HepG2 (cell line): ENCODE data around the gene P2RX1. TPM values are rescaled to one million over a fixed set of nuclear protein-coding genes. Genes with fewer than 3 reads are reported as not detected.

Experiments used
- ATAC-seq: fragments of 200-7000 bp; cut with Tn5 transposase; 3 replicates; pipeline ENCODE4 v1.9.1; 2020; ENCODE audit warnings: mild to moderate bottlenecking, moderate library complexity
- BruUV-seq: library from RNA; stranded (reverse); fragments of 400-500 nt; replicated peaks from 2 replicates; lab custom pipeline; 2021; lab: Mats Ljungman, UMichigan
- CTCF ChIA-PET: fragments of 300-600 bp; formaldehyde crosslinking; extraction: SDS; loops from one replicate; lab custom pipeline; 2021; ENCODE audit warnings: low total read pairs, inconsistent platforms, low intra/inter-chr PET ratio; lab: Yijun Ruan, JAX
- POLR2A ChIA-PET: fragments of 350-600 bp; sonication (Branson Sonifier 250); formaldehyde crosslinking; loops from one replicate; lab custom pipeline; 2020; ENCODE audit warnings: antibody characterized with exemption, inconsistent platforms; lab: Yijun Ruan, JAX
- DNase-seq: peaks from one replicate; pipeline ENCODE4 v3.0.0-alpha.2; 2015; ENCODE audit warnings: low spot score
- FAIRE-seq: peaks from 3 replicates; lab custom pipeline; 2011; peaks lifted over from hg19 to GRCh38; lab: Jason Lieb, UNC
- H2AFZ ChIP-seq: one replicate; pipeline ENCODE4 v1.6.1; 2011; ENCODE audit warnings: low read length, inconsistent platforms
- H3K27ac ChIP-seq: fragments of 300-600 bp; 3 replicates; pipeline ENCODE4 v1.8.0; 2011; ENCODE audit warnings: mixed run types, mild to moderate bottlenecking, mixed read lengths, low read length, inconsistent platforms; ENCODE audit not compliant: insufficient read depth; ENCODE audit errors: extremely low read length
- H3K27me3 ChIP-seq, 2 experiments: fragments of 200-600 bp in 1 of 2; 2 replicates in 1 of 2; 3 replicates in 1 of 2; pipeline versions ENCODE4 v1.6.0 to v1.8.0; 2011; ENCODE audit warnings: low read length in 2 of 2, mild to moderate bottlenecking in 2 of 2, moderate library complexity in 2 of 2, inconsistent platforms in 1 of 2; ENCODE audit not compliant: insufficient read depth in 2 of 2, control insufficient read depth in 1 of 2
- H3K36me3 ChIP-seq, 2 experiments: fragments of 200-600 bp in 1 of 2; replicated peaks in 1 of 2; 2 replicates in 1 of 2; 3 replicates in 1 of 2; pipeline versions ENCODE4 v1.5.1 to v1.8.0; 2011; ENCODE audit warnings: low read length in 2 of 2, inconsistent platforms in 1 of 2; ENCODE audit not compliant: insufficient read depth in 2 of 2, control insufficient read depth in 1 of 2
- H3K4me1 ChIP-seq: 2 replicates; pipeline ENCODE4 v1.5.1; 2012; ENCODE audit warnings: low read length, inconsistent platforms; ENCODE audit not compliant: insufficient read depth
- H3K4me2 ChIP-seq: 2 replicates; pipeline ENCODE4 v1.6.0; 2011; ENCODE audit warnings: low read depth, low read length, inconsistent platforms
- H3K4me3 ChIP-seq, 3 experiments: fragments of 200-600 bp in 1 of 3; sonication (generic), shearing (Covaris generic) in 1 of 3; replicated peaks in 1 of 3; 2 replicates each; pipeline ENCODE4 v1.5.1; 2011 to 2016; ENCODE audit warnings: low read length in 3 of 3, inconsistent platforms in 2 of 3, low read depth in 2 of 3, mild to moderate bottlenecking in 2 of 3, control low read depth in 1 of 3, mixed read lengths in 1 of 3; ENCODE audit not compliant: insufficient read depth in 1 of 3
- H3K79me2 ChIP-seq: one replicate; pipeline ENCODE4 v1.6.1; 2011; ENCODE audit warnings: low read length, inconsistent platforms; ENCODE audit not compliant: insufficient read depth
- H3K9ac ChIP-seq: 2 replicates; pipeline ENCODE4 v1.6.0; 2011; ENCODE audit warnings: mild to moderate bottlenecking, low read depth, low read length, inconsistent platforms; ENCODE audit not compliant: insufficient read depth
- H3K9me3 ChIP-seq: 2 replicates; pipeline ENCODE4 v1.5.1; 2012; ENCODE audit warnings: mild to moderate bottlenecking, low read length
- H4K20me1 ChIP-seq: 2 replicates; pipeline ENCODE4 v1.6.0; 2011; ENCODE audit warnings: inconsistent platforms, mild to moderate bottlenecking, low read length, moderate library complexity; ENCODE audit not compliant: insufficient read depth
- ZFP36L1 ChIP-seq: sonication (generic); formaldehyde crosslinking; IDR thresholded peaks from 2 replicates; pipeline ENCODE4 v1.8.0; 2022; ENCODE audit warnings: mild to moderate bottlenecking, missing genetic modification reagents, moderate library complexity
- ZNF235 ChIP-seq: sonication (generic); formaldehyde crosslinking; IDR thresholded peaks from 2 replicates; pipeline ENCODE4 v1.8.1; 2023; ENCODE audit warnings: mild to moderate bottlenecking, missing genetic modification reagents, borderline replicate concordance
- ZNF891 ChIP-seq: sonication (generic); formaldehyde crosslinking; IDR thresholded peaks from 2 replicates; pipeline ENCODE4 v1.5.0; 2020; ENCODE audit warnings: mild to moderate bottlenecking, missing genetic modification reagents
- WGBS: methylation state at CpG from one replicate; pipeline ENCODE4 v1.1.6; 2017; ENCODE audit warnings: low lambda C conversion rate; 5-methylcytosine and 5-hydroxymethylcytosine counted together
- in situ Hi-C: cut with HindIII; loops from 2 replicates; pipeline ENCODE4 v1.10.0; 2017; ENCODE audit warnings: low pct_unique_long_range_greater_than_20kb; ENCODE audit not compliant: extremely low pct_ligation_motif_present
- intact Hi-C: fragments of 100-400 bp; cut with micrococcal nuclease; formaldehyde crosslinking; loops from one replicate; pipeline ENCODE4 v1.10.0; 2022; ENCODE audit not compliant: unreplicated experiment
- polyA plus RNA-seq, 8 experiments: library from polyadenylated mRNA; depleted of rRNA in 3 of 8; stranded (reverse) in 7 of 8; unstranded in 1 of 8; fragments of >200 nt; fragmentation: Illumina TruSeq in 4 of 8; extraction: Trizol in 4 of 8; gene quantifications; 2 replicates each; pipeline versions ENCODE4 v1.2.1 to v1.2.3, GENCODE V29; 2011 to 2016; ENCODE audit warnings: low read depth in 4 of 8, missing spikeins in 1 of 8, mixed read lengths in 1 of 8; ENCODE audit not compliant: insufficient read depth in 1 of 8
- total RNA-seq, 5 experiments: library from RNA; depleted of rRNA; stranded (reverse); fragments of >200 nt; fragmentation: Illumina TruSeq; extraction: Trizol; gene quantifications; 2 replicates each; pipeline ENCODE4 v1.2.3, GENCODE V29; 2016; ENCODE audit warnings: low read depth in 1 of 5
- TF ChIP-seq, protein P1 (sequence below): sonication (generic); formaldehyde crosslinking; IDR thresholded peaks from 2 replicates; pipeline ENCODE4 v1.5.0; 2020; ENCODE audit warnings: missing genetic modification reagents
- TF ChIP-seq, protein P2 (sequence below): IDR thresholded peaks from 2 replicates; pipeline ENCODE4 v1.6.1; 2016; ENCODE audit warnings: low read depth, control low read depth
- TF ChIP-seq, protein P3 (sequence below): sonication (generic); formaldehyde crosslinking; IDR thresholded peaks from 2 replicates; pipeline ENCODE4 v1.8.1; 2023; ENCODE audit warnings: mild to moderate bottlenecking, inconsistent platforms, moderate library complexity, missing genetic modification reagents, borderline replicate concordance

P2RX1 gene
- total and polyA plus RNA-seq, 2 of the 13 experiments (the other 11 are each of a cell fraction or from before 2014, with no cell fraction given), result 0.04 to 0.50 TPM

DNA sequence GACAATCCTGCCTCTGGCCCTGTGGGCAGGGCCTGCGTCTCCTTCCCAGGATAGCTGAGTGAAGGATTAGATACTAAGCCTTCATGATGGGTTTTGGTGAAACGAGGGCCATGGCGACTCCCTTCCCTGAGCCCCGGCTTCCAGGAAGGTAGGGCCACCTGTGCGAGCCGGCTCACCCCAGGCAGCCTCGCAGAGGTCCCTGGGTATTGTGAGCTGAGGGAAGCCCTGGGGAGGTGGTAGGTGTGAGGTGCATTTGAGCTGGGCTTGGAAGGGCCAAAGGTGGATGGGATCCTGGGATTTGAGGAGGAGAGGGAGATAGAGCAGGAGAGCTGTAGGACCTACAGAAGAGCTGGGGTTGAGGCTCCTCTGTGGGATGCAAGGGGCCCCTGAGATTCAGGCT lies 6.5 kb upstream of the P2RX1 start:
- no peak overlapping the region for H3K9ac ChIP-seq
- WGBS, result 78% methylated on average over 2 of the region's 7 CpGs
- peaks cover 21% of the 10 kb centered on the region for H3K4me1 ChIP-seq
- no peaks in the 10 kb centered on the region for H4K20me1 ChIP-seq
- TF ChIP-seq, protein P1, sequence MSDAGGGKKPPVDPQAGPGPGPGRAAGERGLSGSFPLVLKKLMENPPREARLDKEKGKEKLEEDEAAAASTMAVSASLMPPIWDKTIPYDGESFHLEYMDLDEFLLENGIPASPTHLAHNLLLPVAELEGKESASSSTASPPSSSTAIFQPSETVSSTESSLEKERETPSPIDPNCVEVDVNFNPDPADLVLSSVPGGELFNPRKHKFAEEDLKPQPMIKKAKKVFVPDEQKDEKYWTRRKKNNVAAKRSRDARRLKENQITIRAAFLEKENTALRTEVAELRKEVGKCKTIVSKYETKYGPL (CRISPR knock-in tag), result no peak
- TF ChIP-seq ZNF891 (CRISPR knock-in tag), result no peak
- TF ChIP-seq, protein P2, sequence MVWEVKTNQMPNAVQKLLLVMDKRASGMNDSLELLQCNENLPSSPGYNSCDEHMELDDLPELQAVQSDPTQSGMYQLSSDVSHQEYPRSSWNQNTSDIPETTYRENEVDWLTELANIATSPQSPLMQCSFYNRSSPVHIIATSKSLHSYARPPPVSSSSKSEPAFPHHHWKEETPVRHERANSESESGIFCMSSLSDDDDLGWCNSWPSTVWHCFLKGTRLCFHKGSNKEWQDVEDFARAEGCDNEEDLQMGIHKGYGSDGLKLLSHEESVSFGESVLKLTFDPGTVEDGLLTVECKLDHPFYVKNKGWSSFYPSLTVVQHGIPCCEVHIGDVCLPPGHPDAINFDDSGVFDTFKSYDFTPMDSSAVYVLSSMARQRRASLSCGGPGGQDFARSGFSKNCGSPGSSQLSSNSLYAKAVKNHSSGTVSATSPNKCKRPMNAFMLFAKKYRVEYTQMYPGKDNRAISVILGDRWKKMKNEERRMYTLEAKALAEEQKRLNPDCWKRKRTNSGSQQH (CRISPR knock-in tag), result no peak
- TF ChIP-seq ZFP36L1 (CRISPR knock-in tag), result no peak
- TF ChIP-seq, protein P3, sequence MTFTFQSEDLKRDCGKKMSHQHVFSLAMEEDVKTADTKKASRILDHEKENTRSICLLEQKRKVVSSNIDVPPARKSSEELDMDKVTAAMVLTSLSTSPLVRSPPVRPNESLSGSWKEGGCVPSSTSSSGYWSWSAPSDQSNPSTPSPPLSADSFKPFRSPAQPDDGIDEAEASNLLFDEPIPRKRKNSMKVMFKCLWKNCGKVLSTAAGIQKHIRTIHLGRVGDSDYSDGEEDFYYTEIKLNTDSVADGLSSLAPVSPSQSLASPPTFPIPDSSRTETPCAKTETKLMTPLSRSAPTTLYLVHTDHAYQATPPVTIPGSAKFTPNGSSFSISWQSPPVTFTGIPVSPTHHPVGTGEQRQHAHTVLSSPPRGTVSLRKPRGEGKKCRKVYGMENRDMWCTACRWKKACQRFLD, result no peak
- no peak for TF ChIP-seq ZNF235 (CRISPR knock-in tag)
- H3K27me3 ChIP-seq, result peaks cover 11 to 63% of the 10 kb centered on the region in 2 experiments; a peak in 4 of 5 replicates
- intact Hi-C loops, result no loop called here
- ATAC-seq (no peak), DNase-seq (no peak), FAIRE-seq (no peak)
- no peak overlapping the region for H3K4me2 ChIP-seq
- ChIA-PET POLR2A (no interaction called here), CTCF (no interaction called here)
- H2AFZ ChIP-seq, result no peak overlapping the region
- H3K9me3 ChIP-seq, result no peaks in the 10 kb centered on the region
- no peak overlapping the region for H3K27ac ChIP-seq
- no TSS peak for BruUV-seq
- H3K4me3 ChIP-seq, result no peak overlapping the region
- H3K36me3 ChIP-seq, result no peaks in the 10 kb centered on the region
- in situ Hi-C loops, result no loop called here
- H3K79me2 ChIP-seq, result no peaks in the 10 kb centered on the region
